Ishikawa (cell line): ENCODE measurements around the gene RIN2.

Experiments
- CEBPB ChIP-seq: IDR thresholded peaks from 2 replicates; pipeline ENCODE4 v1.6.1; 2012
- EGR1 ChIP-seq: IDR thresholded peaks from 2 replicates; pipeline ENCODE4 v1.6.1; 2012
- EP300 ChIP-seq: IDR thresholded peaks from 2 replicates; pipeline ENCODE4 v1.6.1; 2012; ENCODE audit warnings: borderline replicate concordance
- NFIC ChIP-seq: IDR thresholded peaks from 2 replicates; pipeline ENCODE4 v1.6.1; 2012
- TAF1 ChIP-seq: IDR thresholded peaks from 2 replicates; pipeline ENCODE4 v1.6.1; 2012; ENCODE audit warnings: low read depth, mild to moderate bottlenecking
- TF ChIP-seq, protein P1 (sequence below): IDR thresholded peaks from 2 replicates; pipeline ENCODE4 v1.6.1; 2012
- TF ChIP-seq, protein P2 (sequence below): IDR thresholded peaks from 2 replicates; pipeline ENCODE4 v1.6.1; 2012; ENCODE audit warnings: low read depth, mild to moderate bottlenecking
- TF ChIP-seq, protein P3 (sequence below): IDR thresholded peaks from 2 replicates; pipeline ENCODE4 v1.6.1; 2012

DNA sequence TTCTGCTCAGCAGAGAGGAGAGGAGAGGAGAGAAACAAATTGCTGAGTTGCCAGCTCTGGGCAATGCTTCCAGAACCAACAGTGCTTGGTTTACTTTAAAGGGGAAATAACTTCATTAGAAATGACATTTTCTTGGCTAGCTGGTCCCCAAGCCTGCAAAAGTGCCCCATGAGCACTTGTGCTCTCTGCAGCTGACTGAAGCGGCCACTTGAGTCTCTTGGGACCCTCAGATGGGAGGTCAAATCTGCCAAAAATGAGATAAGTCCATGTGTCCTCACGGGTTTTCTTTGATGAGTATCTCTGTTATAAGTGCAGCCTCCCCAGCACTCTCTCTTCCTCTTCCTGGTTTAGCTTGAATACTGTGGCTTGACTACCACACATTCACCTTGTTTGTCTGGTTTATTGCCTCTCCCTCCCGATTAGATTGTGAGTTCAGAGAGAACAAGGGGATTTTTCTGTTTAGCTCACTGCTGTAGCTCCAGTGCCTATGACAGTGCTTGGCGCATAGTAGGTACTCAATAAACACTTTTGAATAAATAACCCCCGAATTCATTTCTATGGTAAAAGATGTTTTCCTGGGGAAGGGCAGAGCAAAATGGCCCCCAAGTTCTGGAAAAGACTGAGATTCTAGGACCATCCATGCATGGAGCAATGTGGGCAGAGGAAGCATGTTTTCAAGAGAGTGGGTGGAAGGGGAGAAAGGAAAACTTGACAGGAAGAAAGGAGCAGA is 7.0 kb upstream of the RIN2 start:
- no peak for TF ChIP-seq CEBPB
- no peak for TF ChIP-seq NFIC
- TF ChIP-seq, protein P1, sequence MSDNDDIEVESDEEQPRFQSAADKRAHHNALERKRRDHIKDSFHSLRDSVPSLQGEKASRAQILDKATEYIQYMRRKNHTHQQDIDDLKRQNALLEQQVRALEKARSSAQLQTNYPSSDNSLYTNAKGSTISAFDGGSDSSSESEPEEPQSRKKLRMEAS, result no peak
- TF ChIP-seq EGR1, result no peak
- no peak for TF ChIP-seq EP300
- no peak for TF ChIP-seq TAF1
- TF ChIP-seq, protein P2, sequence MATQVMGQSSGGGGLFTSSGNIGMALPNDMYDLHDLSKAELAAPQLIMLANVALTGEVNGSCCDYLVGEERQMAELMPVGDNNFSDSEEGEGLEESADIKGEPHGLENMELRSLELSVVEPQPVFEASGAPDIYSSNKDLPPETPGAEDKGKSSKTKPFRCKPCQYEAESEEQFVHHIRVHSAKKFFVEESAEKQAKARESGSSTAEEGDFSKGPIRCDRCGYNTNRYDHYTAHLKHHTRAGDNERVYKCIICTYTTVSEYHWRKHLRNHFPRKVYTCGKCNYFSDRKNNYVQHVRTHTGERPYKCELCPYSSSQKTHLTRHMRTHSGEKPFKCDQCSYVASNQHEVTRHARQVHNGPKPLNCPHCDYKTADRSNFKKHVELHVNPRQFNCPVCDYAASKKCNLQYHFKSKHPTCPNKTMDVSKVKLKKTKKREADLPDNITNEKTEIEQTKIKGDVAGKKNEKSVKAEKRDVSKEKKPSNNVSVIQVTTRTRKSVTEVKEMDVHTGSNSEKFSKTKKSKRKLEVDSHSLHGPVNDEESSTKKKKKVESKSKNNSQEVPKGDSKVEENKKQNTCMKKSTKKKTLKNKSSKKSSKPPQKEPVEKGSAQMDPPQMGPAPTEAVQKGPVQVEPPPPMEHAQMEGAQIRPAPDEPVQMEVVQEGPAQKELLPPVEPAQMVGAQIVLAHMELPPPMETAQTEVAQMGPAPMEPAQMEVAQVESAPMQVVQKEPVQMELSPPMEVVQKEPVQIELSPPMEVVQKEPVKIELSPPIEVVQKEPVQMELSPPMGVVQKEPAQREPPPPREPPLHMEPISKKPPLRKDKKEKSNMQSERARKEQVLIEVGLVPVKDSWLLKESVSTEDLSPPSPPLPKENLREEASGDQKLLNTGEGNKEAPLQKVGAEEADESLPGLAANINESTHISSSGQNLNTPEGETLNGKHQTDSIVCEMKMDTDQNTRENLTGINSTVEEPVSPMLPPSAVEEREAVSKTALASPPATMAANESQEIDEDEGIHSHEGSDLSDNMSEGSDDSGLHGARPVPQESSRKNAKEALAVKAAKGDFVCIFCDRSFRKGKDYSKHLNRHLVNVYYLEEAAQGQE, result no peak
- TF ChIP-seq, protein P3, sequence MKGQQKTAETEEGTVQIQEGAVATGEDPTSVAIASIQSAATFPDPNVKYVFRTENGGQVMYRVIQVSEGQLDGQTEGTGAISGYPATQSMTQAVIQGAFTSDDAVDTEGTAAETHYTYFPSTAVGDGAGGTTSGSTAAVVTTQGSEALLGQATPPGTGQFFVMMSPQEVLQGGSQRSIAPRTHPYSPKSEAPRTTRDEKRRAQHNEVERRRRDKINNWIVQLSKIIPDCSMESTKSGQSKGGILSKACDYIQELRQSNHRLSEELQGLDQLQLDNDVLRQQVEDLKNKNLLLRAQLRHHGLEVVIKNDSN, result no peak
